Panc1 (cell line): ENCODE results near the gene SLC22A23. TPM values are rescaled to one million over a fixed set of nuclear protein-coding genes. Genes with fewer than 3 reads are reported as not detected.
"Not testable (repeated sequence)": the region's sequence is repeated elsewhere in the genome, so short reads cannot be mapped to it uniquely, and the experiment has no call there.

Experiments
- ATAC-seq: fragments of 200-7000 bp; cut with Tn5 transposase; 2 replicates; pipeline ENCODE4 v1.9.1; 2020; ENCODE audit warnings: mild to moderate bottlenecking, moderate library complexity
- BruUV-seq: library from RNA; stranded (reverse); fragments of 400-500 nt; replicated peaks from 2 replicates; lab custom pipeline; 2021; lab: Mats Ljungman, UMichigan
- CTCF ChIA-PET: fragments of 300-600 bp; sonication (Branson Sonifier 250); formaldehyde crosslinking; loops from one replicate; lab custom pipeline; 2022; ENCODE audit warnings: antibody characterized with exemption; lab: Charles Lee
- POLR2A ChIA-PET: fragments of 300-600 bp; sonication (Branson Sonifier 250); formaldehyde crosslinking; loops from one replicate; lab custom pipeline; 2022; ENCODE audit warnings: antibody characterized with exemption; lab: Charles Lee
- DNase-seq: peaks from one replicate; pipeline ENCODE4 v3.0.0-alpha.2; 2010; ENCODE audit warnings: low read depth, low spot score
- H3K27ac ChIP-seq: 2 replicates; pipeline ENCODE4 v1.5.1; 2011; ENCODE audit warnings: mild to moderate bottlenecking, low read length, inconsistent platforms
- H3K27me3 ChIP-seq: fragments of 200-500 bp; sonication (Bioruptor generic); 2 replicates; pipeline ENCODE4 v1.6.0; 2014; ENCODE audit warnings: low read length, inconsistent platforms; ENCODE audit not compliant: control insufficient read depth, insufficient read depth
- H3K36me3 ChIP-seq: fragments of 200-500 bp; sonication (Bioruptor generic); 2 replicates; pipeline ENCODE4 v1.5.1; 2014; ENCODE audit warnings: inconsistent platforms, mild to moderate bottlenecking, low read length, moderate library complexity; ENCODE audit not compliant: control insufficient read depth, insufficient read depth
- H3K4me1 ChIP-seq: 2 replicates; pipeline ENCODE4 v1.5.1; 2011; ENCODE audit warnings: inconsistent platforms, mild to moderate bottlenecking, low read length, moderate library complexity; ENCODE audit not compliant: control insufficient read depth, insufficient read depth
- H3K4me3 ChIP-seq, 2 experiments: 2 replicates each; pipeline ENCODE4 v1.5.1; 2011 to 2012; ENCODE audit warnings: low read depth in 2 of 2, low read length in 2 of 2, mild to moderate bottlenecking in 2 of 2, inconsistent platforms in 1 of 2, moderate library complexity in 1 of 2
- H3K9me3 ChIP-seq: fragments of 200-500 bp; sonication (Bioruptor generic); 2 replicates; pipeline ENCODE4 v1.5.1; 2014; ENCODE audit warnings: low read depth, mild to moderate bottlenecking, inconsistent platforms, low read length, moderate library complexity; ENCODE audit not compliant: control insufficient read depth, insufficient read depth
- CTCF ChIP-seq: fragments of 450-650 bp; IDR thresholded peaks from 2 replicates; pipeline ENCODE4 v1.5.1; 2017; ENCODE audit warnings: mild to moderate bottlenecking
- POLR2AphosphoS5 ChIP-seq: IDR thresholded peaks from 2 replicates; pipeline ENCODE4 v1.6.1; 2012; ENCODE audit warnings: mild to moderate bottlenecking, low read depth, low read length, moderate library complexity
- REST ChIP-seq, 2 experiments: IDR thresholded peaks; 2 replicates each; pipeline ENCODE4 v1.6.1; 2011 to 2012; ENCODE audit warnings: low read depth in 2 of 2, control low read depth in 1 of 2, low read length in 1 of 2, mild to moderate bottlenecking in 1 of 2, moderate library complexity in 1 of 2; ENCODE audit not compliant: insufficient read depth in 1 of 2
- SIN3A ChIP-seq: IDR thresholded peaks from 2 replicates; pipeline ENCODE4 v1.6.1; 2012; ENCODE audit warnings: low read depth, mild to moderate bottlenecking, low read length, moderate library complexity, borderline replicate concordance; ENCODE audit not compliant: insufficient read depth
- TCF7L2 ChIP-seq: IDR thresholded peaks from 2 replicates; pipeline ENCODE4 v1.6.1; 2011; ENCODE audit warnings: mild to moderate bottlenecking, low read depth, low read length, inconsistent platforms
- in situ Hi-C: cut with HindIII; loops from 2 replicates; pipeline ENCODE4 v1.10.0; 2016; ENCODE audit warnings: low sequenced_read_pairs, low pct_unique_long_range_greater_than_20kb
- intact Hi-C: fragments of 100-400 bp; cut with micrococcal nuclease; formaldehyde crosslinking; loops from one replicate; pipeline ENCODE4 v1.10.0; 2022; ENCODE audit not compliant: unreplicated experiment
- total RNA-seq: library from RNA; stranded (reverse); gene quantifications from one replicate; pipeline ENCODE4 v1.2.1, GENCODE V29; 2021; ENCODE audit not compliant: unreplicated experiment

SLC22A23 gene
- total RNA-seq, 1 experiment from 2014 or later, result 4.5 TPM

- POLR2A ChIA-PET, result no interaction called here
- BruUV-seq, result no TSS peak
Measured at GRCh38 chr6:3386374-3386857, 70.4 kb downstream of the SLC22A23 start.

GRCh38 chr6:3385660-3386151 lies 71.1 kb downstream of the SLC22A23 start:
- Histone ChIP-seq H3K9me3 (no peaks in the 10 kb centered on the region), H3K4me3 (no peak overlapping the region), H3K4me1 (no peaks in the 10 kb centered on the region), H3K27me3 (no peaks in the 10 kb centered on the region), H3K27ac (no peak overlapping the region), H3K36me3 (no peaks in the 10 kb centered on the region)
- ChIA-PET CTCF (no interaction called here), POLR2A (no interaction called here)
- intact Hi-C loops (no loop called here), in situ Hi-C loops (no loop called here)
- BruUV-seq, result no TSS peak
- TF ChIP-seq CTCF (no peak), POLR2AphosphoS5 (no peak), REST (IDR thresholded peaks at IDR 0.05; ENCODE audit: insufficient read depth in 1 of 2, low read depth in 2 of 2, low read length in 1 of 2) (no peak), SIN3A (no peak), TCF7L2 (no peak)
- DNase-seq, result no peak
- no peak for ATAC-seq

More at GRCh38 chr6:3386374-3386857, 70.4 kb downstream of the SLC22A23 start:
- TF ChIP-seq REST (IDR thresholded peaks at IDR 0.05; ENCODE audit: insufficient read depth in 1 of 2, low read depth in 2 of 2, low read length in 1 of 2) (no peak), TCF7L2 (no peak), SIN3A (no peak), POLR2AphosphoS5 (no peak)
- no peak for DNase-seq
- no peak for ATAC-seq
- Histone ChIP-seq H3K4me3 (no peak overlapping the region), H3K27me3 (no peaks in the 10 kb centered on the region), H3K4me1 (no peaks in the 10 kb centered on the region), H3K27ac (no peak overlapping the region), H3K9me3 (no peaks in the 10 kb centered on the region), H3K36me3 (no peaks in the 10 kb centered on the region)
- in situ Hi-C loops, result no loop called here
- intact Hi-C loops, result no loop called here
- CTCF ChIA-PET, result no interaction called here

- CTCF ChIA-PET, H3K27ac ChIP-seq, POLR2A ChIA-PET, H3K4me3 ChIP-seq, BruUV-seq, H3K27me3 ChIP-seq, DNase-seq, in situ Hi-C loops, H3K4me1 ChIP-seq, H3K9me3 ChIP-seq, intact Hi-C loops, H3K36me3 ChIP-seq, ATAC-seq: not testable (repeated sequence)
Measured at GRCh38 chr6:3385181-3385580, 71.7 kb downstream of the SLC22A23 start.
